Measurements from ENCODE around the gene DNAJC30. TPM values are rescaled to one million over a fixed set of nuclear protein-coding genes. Genes with fewer than 3 reads are reported as not detected.

DNAJC30 gene
- total and polyA plus RNA-seq, 9 donors = 7.1 to 16.1 (median 12.6) TPM

DNA sequence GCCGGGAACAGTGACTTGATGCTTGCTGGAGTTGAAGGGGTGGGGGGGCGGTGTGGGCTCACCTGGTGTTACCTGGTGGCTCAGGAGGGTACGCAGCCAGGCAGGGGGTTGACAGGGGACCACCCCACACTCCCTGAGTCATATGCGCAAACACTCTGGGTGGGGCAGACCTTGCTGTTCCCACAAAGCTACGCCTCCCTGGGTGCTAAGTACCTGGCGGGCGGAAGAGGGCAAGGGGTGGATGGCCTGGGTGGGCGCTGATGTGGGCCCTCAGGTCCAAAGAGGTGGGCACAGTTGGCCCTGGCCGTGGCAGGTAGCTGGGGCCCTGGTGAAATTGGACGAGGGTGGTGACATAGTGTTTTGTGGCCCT is 22.3 kb upstream of the DNAJC30 start:
- no peak overlapping the region for H3K27ac ChIP-seq
- H3K9me3 ChIP-seq = no peaks in the 10 kb centered on the region
- no peaks in the 10 kb centered on the region for H3K36me3 ChIP-seq
- peaks cover 12% of the 10 kb centered on the region for H3K4me1 ChIP-seq (ENCODE audit: insufficient read depth)
- WGBS, 3 donors = 87 to 92% (median 88%) methylated on average over 10 of the region's 10 CpGs
- intact Hi-C loops (cut with DNase I) = no loop called here
- no peak overlapping the region for H3K4me3 ChIP-seq
- no peak for TF ChIP-seq EP300 (IDR thresholded peaks at IDR 0.05)
- TF ChIP-seq, protein P1, sequence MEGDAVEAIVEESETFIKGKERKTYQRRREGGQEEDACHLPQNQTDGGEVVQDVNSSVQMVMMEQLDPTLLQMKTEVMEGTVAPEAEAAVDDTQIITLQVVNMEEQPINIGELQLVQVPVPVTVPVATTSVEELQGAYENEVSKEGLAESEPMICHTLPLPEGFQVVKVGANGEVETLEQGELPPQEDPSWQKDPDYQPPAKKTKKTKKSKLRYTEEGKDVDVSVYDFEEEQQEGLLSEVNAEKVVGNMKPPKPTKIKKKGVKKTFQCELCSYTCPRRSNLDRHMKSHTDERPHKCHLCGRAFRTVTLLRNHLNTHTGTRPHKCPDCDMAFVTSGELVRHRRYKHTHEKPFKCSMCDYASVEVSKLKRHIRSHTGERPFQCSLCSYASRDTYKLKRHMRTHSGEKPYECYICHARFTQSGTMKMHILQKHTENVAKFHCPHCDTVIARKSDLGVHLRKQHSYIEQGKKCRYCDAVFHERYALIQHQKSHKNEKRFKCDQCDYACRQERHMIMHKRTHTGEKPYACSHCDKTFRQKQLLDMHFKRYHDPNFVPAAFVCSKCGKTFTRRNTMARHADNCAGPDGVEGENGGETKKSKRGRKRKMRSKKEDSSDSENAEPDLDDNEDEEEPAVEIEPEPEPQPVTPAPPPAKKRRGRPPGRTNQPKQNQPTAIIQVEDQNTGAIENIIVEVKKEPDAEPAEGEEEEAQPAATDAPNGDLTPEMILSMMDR (IDR thresholded peaks at IDR 0.05) = no peak
- TF ChIP-seq POLR2A (IDR thresholded peaks at IDR 0.05) = no peak
- DNase-seq = no peak
- no peaks in the 10 kb centered on the region for H3K27me3 ChIP-seq

DNA sequence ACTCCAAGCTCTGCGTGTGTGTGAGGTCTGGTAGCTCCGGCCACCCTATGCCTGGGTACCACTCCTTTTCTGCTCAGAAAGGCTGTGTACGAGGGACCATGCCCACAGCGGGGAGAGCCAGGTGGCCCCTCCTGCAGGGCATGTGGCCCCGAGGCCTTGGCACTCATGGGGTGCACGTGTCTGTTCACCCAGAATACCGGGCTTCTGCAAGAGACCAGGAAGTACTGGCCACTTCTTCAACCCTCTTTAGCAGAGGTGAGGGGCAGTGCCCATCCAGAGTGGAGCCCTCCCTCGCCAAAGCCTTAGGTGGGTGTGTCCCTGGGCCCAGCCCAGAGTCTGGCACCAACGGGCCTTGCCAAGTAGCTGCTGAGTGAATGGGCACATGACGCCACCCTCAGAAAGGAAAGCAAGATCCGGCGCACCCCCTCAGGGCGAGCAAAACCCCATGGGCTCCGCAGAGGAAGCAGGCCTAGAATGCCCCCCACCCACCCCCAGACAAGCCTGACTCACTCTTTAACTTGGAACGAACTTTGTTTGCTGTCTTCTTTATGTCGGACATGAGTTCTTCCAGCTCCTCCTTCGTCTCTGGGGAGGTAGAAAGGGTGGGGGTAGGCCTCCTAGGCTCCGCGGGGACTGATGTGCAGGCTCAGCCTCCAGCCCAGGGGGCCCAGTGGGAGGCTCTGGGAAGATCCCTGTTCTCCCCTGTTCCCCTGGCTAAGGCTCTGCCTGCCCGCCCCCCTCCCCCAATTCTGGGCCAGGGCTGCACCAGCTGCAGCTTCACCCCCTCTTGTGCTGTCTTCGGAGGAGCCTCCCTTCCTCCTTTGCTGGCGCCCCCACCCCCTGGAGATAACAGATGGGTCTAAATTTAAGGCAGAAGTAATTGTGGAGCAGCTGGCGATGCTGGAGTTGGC is 21.6 kb upstream of the DNAJC30 start:
- 48 to 53% (median 52%) methylated on average over 22 to 23 of the region's 23 CpGs for WGBS, 3 donors
- H3K9me3 ChIP-seq = no peaks in the 10 kb centered on the region
- H3K4me1 ChIP-seq (ENCODE audit: insufficient read depth) = peaks cover 12% of the 10 kb centered on the region
- no peak overlapping the region for H3K4me3 ChIP-seq
- peak in 2 of 5 donors; percentile 41 to 55 for DNase-seq
- H3K36me3 ChIP-seq = no peaks in the 10 kb centered on the region
- intact Hi-C loops (cut with DNase I) = no loop called here
- H3K27me3 ChIP-seq = no peaks in the 10 kb centered on the region
- H3K27ac ChIP-seq = peak overlapping the region in 1 of 2 donors; percentile 73
- TF ChIP-seq POLR2A (IDR thresholded peaks at IDR 0.05) = no peak
- TF ChIP-seq, protein P1 (IDR thresholded peaks at IDR 0.05) = no peak
- TF ChIP-seq EP300 (IDR thresholded peaks at IDR 0.05) = no peak

DNA sequence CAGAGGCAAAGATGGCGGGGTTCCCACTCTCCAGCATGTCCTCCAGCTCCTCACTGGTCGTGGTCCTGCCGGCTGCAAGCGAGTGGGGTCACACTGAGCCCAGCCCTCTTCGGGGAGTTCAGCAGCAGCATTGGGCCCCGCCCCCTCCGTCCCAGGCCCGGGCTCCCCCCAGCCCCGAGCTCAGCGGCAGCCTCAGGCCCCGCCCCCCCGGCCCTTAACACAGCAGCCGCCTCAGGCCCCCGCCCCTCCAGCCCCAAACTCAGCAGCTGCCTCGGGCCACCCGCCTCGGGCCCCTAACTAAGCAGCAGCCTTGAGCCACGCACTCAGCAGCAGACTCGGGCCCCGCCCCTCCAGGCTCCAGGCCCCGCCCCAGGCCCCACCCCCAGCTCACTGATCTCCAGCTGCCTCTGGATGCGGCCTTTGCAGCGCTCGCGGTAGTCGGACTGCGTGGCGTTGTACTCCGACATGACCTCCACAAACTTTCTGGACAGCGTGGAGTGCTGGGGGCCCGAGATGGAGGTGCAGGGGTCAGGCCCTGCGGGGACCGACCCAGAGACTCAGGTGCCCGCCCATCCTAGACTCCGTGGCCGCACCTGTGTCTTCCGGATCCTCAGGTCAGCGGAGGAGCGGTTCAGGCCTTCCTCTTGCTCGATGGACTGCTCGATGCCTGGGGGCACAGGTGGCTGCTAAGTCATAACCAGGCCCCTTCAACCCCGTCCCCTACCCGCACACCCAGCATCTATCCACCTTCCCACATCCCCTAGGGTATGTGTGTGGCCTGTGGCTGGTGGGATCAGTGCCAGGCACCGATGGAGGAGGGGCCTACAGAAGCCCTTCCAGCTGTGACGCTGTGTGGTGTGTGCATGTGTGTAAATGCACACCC is 20.7 kb upstream of the DNAJC30 start:
- H3K36me3 ChIP-seq = no peaks in the 10 kb centered on the region
- no peaks in the 10 kb centered on the region for H3K9me3 ChIP-seq
- 16 to 39% (median 27%) methylated on average over 28 to 45 of the region's 45 CpGs for whole genome bisulfite sequencing, 3 donors
- H3K27me3 ChIP-seq = no peaks in the 10 kb centered on the region
- peak overlapping the region in 1 of 2 donors; percentile 73 for H3K27ac ChIP-seq
- H3K4me3 ChIP-seq = peak overlapping the region; percentile 28
- peak; percentile 78 to 86 (median 80) for DNase-seq
- intact Hi-C loops (cut with DNase I) = no loop called here
- TF ChIP-seq POLR2A (IDR thresholded peaks at IDR 0.05) (no peak), EP300 (IDR thresholded peaks at IDR 0.05) (no peak)
- TF ChIP-seq, protein P1 (IDR thresholded peaks at IDR 0.05) = no peak
- peaks cover 12% of the 10 kb centered on the region for H3K4me1 ChIP-seq (ENCODE audit: insufficient read depth)

DNA sequence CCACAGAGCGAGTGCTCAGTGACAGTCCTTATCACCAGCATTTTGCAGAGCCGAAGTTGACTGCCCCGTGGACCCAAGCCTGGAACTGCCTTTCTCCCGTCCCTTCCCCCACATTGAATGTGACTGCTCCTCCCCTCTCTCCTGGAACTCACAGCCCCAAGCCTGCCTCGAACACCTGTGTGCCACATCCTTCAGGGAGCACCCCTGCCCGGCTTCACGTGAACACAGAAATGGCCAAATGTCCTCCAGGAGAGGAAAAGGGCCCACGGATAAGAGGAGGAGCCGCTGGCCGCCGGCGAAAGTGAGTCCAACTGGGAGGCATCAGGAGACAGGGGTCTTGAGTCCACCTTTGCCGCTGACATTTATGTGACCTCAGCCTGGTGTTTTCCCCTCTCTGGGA is 20.0 kb upstream of the DNAJC30 start:
- peak in 1 of 5 donors; percentile 50 for DNase-seq
- intact Hi-C loops (cut with DNase I) = no loop called here
- Histone ChIP-seq H3K9me3 (no peaks in the 10 kb centered on the region), H3K27me3 (no peaks in the 10 kb centered on the region), H3K36me3 (no peaks in the 10 kb centered on the region), H3K27ac (peak overlapping the region in 1 of 2 donors; percentile 64), H3K4me3 (peak overlapping the region; percentile 28), H3K4me1 (ENCODE audit: insufficient read depth) (peaks cover 12% of the 10 kb centered on the region)
- no peak for TF ChIP-seq EP300 (IDR thresholded peaks at IDR 0.05)
- TF ChIP-seq, protein P1 (IDR thresholded peaks at IDR 0.05) = no peak
- TF ChIP-seq POLR2A (IDR thresholded peaks at IDR 0.05) = no peak
- WGBS, 3 donors = 61 to 71% (median 67%) methylated on average over 13 of the region's 13 CpGs
